DMS 273 treated with DMSO at 0.1 percent for 48 hours (cell line): ENCODE measurements around the gene BCL10.

Experiments
- DNase-seq: peaks from one replicate; lab custom pipeline; 2025; lab: John Stamatoyannopoulos, UW

The BCL10 gene

GRCh38 chr1:85297855-85298629 is 21.6 kb upstream of the BCL10 start:
- DNase-seq: no peak

- DNase-seq: no peak
Observed at GRCh38 chr1:85297538-85297854, 21.1 kb upstream of the BCL10 start.

GRCh38 chr1:85296980-85297379 is 20.5 kb upstream of the BCL10 start:
- no peak for DNase-seq

- no peak for DNase-seq
Observed at GRCh38 chr1:85295654-85296053, 19.2 kb upstream of the BCL10 start.

- no peak for DNase-seq
Observed at GRCh38 chr1:85295006-85295431, 18.6 kb upstream of the BCL10 start.

DNA sequence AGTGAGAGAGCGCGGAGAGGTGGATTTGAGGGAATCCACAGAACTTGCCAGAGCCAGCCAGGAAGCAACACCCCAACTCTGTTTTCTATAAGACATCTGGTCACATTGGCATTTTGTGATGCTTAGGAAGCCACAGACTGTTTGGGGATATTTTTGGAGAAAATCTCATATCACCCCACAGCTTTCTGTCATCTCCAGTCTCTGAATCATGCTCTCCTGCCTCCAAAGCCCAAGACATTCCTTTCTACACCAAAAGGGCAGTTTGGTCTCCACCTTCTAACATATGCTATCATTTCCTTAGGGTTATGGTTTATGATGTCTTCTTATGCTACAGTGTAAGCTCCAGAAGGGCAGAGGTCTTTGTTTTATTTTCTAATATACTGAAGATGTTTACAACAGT is 14.4 kb upstream of the BCL10 start:
- no peak for DNase-seq

- no peak for DNase-seq
Observed at GRCh38 chr1:85289848-85290335, 13.5 kb upstream of the BCL10 start.

GRCh38 chr1:85289207-85289847 is 12.9 kb upstream of the BCL10 start:
- no peak for DNase-seq

- DNase-seq: no peak
Observed at GRCh38 chr1:85284202-85284601, 7.8 kb upstream of the BCL10 start.

- no peak for DNase-seq
Observed at GRCh38 chr1:85283475-85284199, 7.2 kb upstream of the BCL10 start.

GRCh38 chr1:85282424-85282823 is 6.0 kb upstream of the BCL10 start:
- DNase-seq: no peak

- DNase-seq: no peak
Observed at GRCh38 chr1:85280636-85281035, 4.2 kb upstream of the BCL10 start.

- no peak for DNase-seq
Observed at GRCh38 chr1:85279458-85280080, 3.1 kb upstream of the BCL10 start.

- no peak for DNase-seq
Observed at GRCh38 chr1:85278853-85279314, 2.5 kb upstream of the BCL10 start.

GRCh38 chr1:85277802-85278201 is 1.4 kb upstream of the BCL10 start:
- no peak for DNase-seq

DNA sequence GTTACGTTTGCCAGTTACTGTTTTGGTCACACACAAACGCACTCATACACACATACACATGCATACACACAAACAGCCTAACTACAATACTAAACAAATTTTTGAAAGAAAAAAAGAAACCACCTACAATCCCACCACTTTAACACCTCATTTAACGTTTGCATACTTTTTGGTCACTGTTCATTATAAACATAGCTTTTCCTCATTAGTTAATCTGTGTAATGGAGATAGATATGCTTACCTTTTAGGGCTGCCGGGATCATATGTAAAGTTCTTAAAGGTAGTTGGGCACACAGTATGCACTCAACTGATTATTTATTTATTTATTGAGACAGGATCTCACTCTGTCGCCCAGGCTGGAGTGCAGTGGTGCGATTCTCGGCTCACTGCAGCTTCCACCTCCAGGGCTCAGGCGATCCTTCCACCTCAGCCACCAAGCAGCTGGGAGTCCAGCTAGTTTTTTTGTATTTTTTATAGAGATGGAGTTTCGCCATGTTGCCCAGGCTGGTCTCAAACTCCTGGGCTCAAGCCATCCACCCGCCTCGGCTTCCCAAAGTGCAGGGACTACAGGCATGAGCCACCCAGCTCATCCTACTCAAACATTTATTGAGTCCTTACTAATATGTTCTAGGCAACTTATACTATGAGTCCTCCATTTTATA is 677 bp upstream of the BCL10 start:
- no peak for DNase-seq

- DNase-seq: no peak
Observed at GRCh38 chr1:85275701-85276214, 674 bp downstream of the BCL10 start.

DNA sequence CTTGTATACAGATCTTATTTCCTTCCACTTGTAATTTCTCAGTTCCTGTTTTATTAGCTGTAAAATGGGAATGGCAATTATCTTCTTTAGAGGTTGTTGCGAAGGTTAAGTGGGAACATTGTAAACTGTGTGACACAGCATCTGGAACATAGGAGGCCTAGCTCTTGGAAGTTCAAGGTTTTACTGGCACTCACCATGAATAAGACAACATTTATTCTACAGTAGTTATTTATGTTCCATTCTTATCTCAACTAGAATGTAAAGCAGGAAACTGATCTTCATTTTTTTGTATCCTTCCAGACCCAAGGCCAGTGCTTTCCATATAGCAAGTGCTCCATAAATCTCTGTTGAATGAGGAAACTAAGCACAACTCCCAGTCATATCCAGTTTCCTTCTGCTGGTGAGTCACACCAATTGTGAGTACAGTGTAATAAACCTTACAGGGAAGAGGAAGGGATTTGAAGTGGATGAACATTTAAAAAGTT is 1.4 kb downstream of the BCL10 start:
- no peak for DNase-seq

DNA sequence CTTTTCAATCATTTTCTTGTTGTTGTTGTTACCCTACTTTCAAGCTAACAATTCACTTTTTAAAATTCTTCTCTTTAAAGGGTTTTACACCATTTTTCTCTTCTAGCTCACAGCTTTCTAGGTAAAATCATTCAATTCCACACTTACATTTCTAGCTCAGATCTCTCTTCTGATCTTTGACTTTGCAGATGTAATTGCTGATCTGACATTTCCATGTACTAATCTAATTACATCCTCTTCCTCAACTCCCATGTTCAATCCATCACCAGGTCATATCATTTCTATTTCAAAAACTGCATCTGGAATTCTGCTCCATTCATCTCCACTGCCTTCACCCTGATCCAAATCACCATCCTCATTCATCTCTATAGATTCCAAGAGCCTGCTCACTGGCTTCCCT is 3.0 kb downstream of the BCL10 start:
- DNase-seq: no peak

DNA sequence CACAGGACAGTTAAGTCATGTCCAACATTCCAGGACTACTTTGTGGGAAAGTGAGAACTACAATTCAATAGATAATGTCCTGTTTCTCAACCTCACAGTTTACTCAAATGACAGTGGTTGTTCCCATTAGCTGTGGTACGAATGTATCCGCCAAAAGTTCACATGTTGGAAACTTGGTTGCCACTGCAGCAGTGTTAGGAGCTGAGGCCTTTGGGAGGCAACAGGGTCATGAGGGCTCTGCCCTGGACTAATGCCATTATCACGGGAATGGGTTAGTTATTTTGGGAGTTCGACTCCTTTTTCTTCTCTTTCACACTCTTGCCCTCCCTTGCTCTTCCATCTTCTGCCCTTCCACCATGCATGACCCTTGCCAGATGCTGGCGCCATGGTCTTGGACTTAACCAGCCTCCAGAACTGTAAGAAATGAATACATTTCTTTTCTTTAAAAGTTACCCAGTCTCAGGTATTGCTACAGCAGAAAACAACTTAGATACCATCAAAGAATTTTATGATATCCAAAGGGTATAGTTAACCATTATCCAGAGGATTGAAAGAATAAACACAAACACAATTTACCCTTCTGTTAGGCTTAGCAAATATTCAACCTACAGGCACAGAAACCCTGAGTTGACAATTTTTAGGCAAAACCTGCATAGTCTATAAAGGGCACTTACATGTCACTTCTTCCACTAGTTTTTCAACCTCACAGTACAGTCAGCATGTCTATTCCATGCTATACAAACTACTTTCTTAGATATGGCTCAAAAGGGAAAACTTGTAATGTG is 7.4 kb downstream of the BCL10 start:
- no peak for DNase-seq

DNA sequence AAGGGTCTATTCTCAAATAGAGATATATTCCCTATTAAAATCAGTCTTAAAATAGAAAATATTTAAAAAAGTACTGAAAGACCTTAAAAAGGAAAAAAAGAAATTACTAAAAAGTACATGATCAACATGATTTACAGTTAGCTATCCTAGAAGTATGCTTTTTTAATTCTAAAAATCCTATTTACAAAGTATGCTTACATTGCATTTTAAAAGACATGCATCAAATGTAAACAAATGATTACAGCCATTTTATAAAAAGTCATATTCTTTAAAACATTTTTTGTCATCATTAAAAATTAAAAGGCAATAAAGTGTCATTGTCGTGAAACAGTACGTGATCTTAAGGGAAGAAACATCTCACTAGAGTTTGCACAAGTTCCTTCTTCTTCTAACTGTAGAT is 9.1 kb downstream of the BCL10 start:
- DNase-seq: no peak
